Peyer's patch (tissue), 4 donors: Measurements from ENCODE around the gene EDA2R.

ENCODE experiments used
- CTCF ChIP-seq, 6 experiments: fragments of 450-650 bp in 4 of 6; fragments of 200-600 bp in 2 of 6; sonication (generic) in 1 of 6; IDR thresholded peaks; one replicate each; pipeline ENCODE4 v1.5.1; 2017 to 2019; ENCODE audit warnings: antibody characterized with exemption in 6 of 6, mild to moderate bottlenecking in 3 of 6, moderate library complexity in 1 of 6
- POLR2A ChIP-seq, 2 donors: fragments of 450-650 bp; IDR thresholded peaks; one replicate each; pipeline ENCODE4 v1.5.1; 2017; ENCODE audit warnings: antibody characterized with exemption in 2 of 2, mild to moderate bottlenecking in 2 of 2, moderate library complexity in 2 of 2

GRCh38 chrX:66616944-66617343 is 21.9 kb downstream of the EDA2R start:
- no peak for TF ChIP-seq CTCF (IDR thresholded peaks at IDR 0.05)
- no peak for TF ChIP-seq POLR2A (IDR thresholded peaks at IDR 0.05)
